Stimulated activated CD8-positive, alpha-beta memory T cell treated with anti-CD3 and anti-CD28 coated beads, Interleukin-4, amount 100 ng/mL, for 48 hours (primary cell): Measurements from ENCODE around the gene ST8SIA5.

Source experiments
- DNase-seq: peaks from one replicate; pipeline ENCODE4 v3.0.0-alpha.2; 2020

The ST8SIA5 gene

DNA sequence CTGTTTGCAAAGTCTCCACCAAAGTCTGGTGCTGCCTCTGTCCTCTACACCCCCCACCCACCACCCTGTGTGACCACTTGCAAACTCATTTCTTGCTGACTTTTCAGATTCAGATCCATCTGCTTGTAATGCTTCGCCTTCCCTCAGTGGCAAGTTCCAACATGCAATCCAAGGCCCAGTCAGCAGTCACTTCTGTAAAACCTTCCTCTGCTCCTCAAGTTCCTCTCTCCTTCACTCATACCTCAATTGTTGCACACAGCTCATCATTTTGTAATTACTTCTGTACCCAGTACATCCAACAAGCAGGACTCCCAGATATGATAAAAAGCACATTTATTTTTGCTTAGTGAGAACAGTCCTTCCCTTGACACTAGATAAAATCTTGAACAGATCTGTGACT lies 93.3 kb downstream of the ST8SIA5 start:
- DNase-seq: no peak

DNA sequence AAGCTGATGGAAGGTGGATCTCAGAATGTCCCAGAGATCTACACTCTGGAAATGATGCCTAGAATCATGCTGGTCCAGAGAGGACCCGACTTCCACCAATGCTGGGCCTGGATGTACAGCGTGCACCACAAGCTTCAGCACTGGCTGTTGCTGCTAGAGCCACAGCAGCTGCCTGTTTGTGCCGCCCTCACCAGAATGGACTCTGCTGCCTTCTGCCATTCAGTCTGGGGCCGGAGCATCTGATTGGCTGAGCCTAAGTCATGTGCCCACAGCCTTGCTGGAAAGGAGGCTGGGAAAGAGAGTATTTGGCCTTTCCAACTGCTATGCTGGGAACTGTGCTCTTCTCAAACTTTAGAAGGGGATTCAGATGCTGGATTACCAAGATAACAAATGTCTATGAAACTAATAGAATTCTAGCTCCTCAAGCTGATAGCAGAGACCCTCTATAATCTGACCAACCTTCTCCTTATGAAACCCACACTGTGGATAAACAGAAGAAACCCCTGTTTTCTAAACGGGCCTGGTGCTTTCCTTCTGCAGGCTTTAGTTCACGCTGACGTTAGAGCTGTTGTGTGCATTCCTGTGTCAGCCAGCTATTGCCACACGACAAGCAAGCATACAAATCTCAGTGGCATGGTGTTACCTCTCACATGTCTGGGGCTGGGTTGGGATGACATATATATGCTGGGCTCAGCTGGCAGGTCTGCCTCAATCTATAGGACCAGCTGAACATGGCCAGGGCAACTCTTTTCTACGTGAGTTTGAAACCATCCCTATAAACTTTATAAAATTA lies 95.7 kb downstream of the ST8SIA5 start:
- DNase-seq: no peak

- no peak for DNase-seq
These were observed 97.4 kb downstream of the ST8SIA5 start for GRCh38 chr18:46659484-46659883.

DNA sequence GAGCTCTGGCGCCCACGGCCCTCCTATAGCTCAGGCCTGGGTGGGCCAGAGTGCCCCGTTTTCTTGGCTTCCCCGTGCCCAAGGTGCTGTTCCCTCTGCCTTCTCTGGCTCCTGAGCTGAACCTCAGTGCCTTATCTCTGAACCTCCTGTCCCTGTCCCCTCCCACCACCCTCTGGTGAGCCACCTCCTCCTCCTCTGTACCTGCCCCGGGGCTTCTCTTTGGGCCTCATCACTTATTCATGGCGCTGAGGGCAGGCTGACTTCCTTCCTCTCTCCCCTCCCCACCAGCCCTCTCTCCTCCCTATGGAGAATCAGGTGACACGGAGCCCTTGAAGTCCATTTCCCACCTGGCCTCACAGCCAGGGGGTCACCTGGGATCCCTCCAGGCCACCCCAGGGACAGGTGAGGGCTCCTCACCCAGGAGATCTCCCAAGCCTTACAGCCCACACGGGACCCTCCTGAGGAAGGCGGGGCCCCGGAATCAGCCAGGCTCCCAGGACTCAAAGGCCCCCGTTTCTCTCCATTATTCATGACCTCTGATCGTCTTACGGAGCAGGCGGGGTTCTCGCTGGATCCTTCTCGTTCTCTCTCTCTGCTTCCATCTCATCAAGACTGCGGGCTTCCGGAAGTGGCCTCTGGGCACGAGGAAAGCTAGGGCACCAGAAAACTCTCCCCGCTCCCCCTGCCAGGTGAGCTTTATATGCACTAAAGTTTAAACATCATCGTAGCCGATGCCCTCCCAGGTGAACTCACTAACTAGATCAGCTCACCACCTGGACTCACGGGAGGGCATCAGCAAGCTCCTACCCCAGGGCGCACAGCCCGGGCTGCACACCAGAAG lies 99.5 kb downstream of the ST8SIA5 start, which contains the start of gene LOXHD1:
TSS of gene LOXHD1 (minus strand) at position 106 of the 841 bp plus-strand sequence. CDS start 187 bp downstream, outside the sequence.
- no peak for DNase-seq

DNA sequence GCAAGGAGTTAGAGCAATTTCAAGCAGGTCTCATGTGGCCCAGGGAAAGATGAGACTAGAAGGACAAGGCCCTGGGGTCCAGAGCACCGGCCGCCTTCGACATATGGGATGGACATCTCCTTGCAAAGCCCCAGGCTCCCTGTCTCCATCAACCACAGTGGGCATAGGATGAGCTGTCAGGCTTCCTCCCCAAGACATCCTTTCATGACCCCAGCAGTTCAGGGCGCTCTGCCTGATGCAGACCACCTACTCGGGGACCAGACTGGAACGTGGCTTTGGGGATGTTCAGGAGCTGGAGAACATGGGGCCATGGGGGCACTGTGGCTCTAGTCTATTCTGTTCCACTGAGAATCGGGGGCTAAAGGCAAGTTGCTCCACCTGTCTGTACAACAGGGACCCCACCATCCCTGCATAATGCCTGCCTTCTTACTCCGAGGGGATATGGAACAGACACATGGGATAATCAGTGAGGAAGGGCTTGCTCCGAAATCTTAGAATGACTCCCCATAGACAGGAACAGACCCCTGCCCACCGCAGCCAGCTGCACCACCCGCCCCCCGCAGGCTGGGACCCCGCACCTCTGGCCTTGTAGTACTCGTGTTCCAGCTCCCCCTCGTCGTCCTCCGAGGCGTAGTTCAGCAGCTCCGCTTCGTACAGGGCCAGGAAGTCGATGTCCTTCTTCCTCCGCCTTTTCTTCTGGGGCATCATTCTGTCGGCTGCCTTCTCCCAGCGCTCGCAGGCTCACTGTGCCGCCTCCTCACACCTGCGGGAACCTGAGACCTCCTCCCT lies 100.3 kb downstream of the ST8SIA5 start:
- no peak for DNase-seq

DNA sequence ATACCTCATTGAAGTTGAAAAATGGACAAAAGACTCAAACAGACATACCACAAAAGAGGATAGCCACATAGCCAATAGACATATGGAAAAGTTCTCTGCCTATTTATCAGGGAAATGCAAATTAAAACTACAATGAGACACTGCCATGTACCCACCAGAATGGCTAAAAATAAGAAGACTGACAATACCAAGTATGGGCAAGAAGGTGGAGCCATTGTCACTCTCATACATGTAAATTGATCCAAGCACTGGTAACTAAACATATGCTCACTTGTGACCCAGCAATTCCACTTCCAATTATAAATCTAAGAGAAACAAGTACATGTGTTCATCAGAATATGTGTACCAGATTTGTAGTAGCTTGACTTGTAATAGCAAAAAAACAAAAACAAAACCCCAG lies 104.5 kb downstream of the ST8SIA5 start:
- no peak for DNase-seq

- no peak for DNase-seq
These were observed 106.2 kb downstream of the ST8SIA5 start for GRCh38 chr18:46650681-46651080.

DNA sequence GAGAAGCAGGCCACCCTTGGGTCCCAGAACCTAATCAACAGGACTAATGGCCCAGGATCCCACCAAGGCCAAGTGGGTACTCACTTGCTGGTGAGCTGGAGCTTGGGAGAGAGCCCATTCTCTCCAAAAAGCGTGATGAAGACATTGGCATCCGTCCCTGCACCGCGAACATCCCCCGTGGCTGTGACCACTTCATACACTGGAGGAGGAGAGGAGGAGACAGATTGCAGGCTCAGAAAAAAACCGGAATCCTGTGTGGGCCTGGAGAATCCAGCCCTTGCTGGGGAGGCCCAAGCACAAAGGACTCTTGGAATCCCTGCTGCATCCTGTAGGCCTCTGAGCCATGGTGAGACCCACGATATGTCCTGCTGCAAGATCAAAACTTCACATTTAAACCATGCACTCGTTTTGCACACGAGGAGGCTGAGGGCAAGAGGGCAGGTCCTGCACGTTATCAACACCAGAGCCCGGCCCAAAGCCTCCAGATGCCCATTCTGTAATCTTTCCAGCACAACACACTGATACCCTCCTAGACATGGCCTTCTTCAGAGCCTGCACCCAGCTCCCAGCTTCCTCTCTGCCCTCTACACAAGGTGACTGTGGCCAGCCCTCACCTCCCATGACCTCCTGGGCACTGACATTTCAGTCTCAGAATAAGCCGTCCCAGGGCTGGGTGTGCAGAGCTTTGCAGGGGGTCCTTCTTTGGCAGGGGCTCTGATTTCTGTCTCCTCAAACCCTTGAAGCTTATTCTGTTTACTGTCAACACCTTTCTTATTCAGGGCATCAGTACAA lies 107.6 kb downstream of the ST8SIA5 start:
- DNase-seq: no peak

GRCh38 chr18:46646468-46646867 lies 110.4 kb downstream of the ST8SIA5 start:
- DNase-seq: no peak

DNA sequence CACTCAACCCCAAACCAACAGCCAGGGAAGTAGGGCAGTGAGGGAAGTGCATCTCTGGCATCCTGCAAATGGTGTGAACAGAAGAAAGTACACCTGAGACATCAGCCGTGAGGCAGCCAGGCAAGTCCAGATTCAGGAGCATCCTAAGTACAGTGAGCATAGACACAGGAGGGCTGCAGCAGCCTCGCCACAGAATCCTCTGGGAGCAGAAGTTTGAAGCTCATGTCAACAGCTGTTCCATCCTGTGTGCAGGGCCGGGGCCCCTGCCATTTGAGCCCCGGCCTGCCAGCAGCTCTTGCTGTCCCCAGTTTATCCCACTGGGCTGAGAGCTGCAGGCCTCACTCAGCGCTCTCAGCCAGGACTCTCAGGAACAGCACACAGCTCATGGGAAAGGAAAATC lies 114.3 kb downstream of the ST8SIA5 start:
- DNase-seq: no peak

- no peak for DNase-seq
These were observed 114.9 kb downstream of the ST8SIA5 start for GRCh38 chr18:46641917-46642316.

DNA sequence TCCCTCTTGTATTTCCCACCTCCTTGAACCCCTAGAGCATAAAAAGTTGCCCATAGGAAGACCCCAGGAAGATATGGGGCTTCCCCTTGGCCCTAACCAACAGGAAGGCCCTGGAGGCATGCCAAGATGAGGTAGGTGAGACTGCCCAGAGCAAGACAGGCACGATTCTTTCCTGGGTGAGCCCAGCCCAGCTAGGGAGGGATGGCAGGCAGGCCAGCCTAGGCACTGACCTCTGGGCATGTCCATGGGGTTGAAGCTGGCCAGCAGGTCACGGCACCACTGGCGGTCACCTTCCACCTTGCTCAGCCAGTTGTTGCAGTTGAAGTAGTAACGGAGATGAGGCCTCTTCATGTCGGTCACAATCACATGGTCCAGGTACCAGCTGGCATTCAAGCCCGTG lies 117.5 kb downstream of the ST8SIA5 start:
- no peak for DNase-seq

- DNase-seq: no peak
These were observed 120.7 kb downstream of the ST8SIA5 start for GRCh38 chr18:46636040-46636630.

- no peak for DNase-seq
These were observed 124.3 kb downstream of the ST8SIA5 start for GRCh38 chr18:46632401-46633071.

DNA sequence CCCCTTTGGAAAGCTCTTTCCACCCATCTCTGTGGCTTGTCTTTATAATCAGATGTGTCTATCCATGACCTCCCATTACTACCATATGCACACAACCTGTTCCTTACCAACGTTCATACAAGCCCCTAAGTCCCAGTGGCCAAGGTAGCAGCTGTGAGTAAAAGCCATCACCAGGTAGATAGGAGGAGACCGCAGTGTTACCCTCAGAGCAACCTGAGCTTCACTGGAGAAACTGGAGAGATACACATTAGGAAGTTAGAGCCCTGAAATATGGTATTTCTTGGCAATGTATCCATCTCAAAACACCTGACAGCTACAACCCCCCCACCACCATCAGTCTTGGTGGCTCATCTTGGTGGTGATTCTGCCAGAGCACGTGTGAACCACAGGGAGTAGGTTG lies 125.9 kb downstream of the ST8SIA5 start:
- DNase-seq: no peak

DNA sequence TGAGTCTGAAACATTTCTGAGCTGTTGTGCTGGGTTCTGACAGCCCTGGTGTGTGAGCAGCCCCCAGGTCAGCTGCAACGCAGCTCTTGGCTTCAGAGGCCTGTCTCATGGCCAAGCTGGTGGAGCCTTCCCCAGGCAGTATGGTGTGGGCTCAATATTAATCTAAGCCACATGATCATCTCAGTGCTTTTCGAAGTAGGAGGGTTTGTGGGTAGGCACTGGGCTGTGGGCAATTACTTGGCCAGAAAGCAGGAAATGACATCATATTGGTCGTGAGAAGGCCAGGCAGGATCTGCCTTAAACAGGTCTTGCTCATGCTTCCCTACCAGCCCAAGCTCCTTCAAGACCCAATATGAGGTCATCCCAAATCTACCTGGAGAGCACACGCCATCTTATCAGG lies 126.7 kb downstream of the ST8SIA5 start:
- DNase-seq: no peak

DNA sequence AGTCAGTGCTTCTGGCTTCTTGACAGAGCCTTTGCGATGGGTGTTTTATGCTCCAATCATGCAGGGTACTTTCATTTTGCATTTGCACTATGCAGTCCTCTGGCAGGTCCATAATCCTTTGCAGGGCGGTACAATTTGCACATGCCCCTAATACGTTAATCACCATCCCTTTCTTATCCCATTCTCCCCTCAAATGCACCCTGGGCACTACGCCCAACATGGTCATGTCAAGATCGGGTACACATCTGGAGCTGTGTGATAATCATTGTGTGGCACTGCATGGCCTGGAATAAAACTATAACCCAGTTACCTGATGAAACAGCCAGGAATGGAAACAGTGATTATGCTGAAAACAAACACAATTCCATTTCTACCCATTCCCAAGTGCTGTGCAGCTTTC lies 127.5 kb downstream of the ST8SIA5 start:
- no peak for DNase-seq

DNA sequence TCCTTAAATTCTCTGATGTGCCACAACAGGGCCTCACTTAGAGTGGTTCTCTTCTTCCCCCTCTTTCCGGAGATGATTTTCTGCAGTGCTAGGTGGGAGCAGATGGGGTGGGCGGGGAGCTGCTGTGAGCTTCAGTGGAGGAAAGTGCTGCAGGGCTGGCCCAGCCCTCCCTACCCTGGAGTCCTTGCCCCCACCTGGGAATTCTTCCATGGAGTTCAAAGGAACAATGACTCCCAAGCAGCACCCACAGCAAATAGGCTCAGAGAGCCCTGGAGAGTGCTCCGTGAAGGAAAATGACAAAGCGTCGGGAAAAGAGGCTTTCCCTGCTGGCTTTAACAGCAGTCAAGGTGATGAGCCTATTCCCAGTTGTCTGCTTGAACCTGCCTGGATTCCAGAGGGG lies 128.6 kb downstream of the ST8SIA5 start:
- no peak for DNase-seq

GRCh38 chr18:46627136-46627535 lies 129.7 kb downstream of the ST8SIA5 start:
- DNase-seq: no peak

GRCh38 chr18:46625069-46625468 lies 131.8 kb downstream of the ST8SIA5 start:
- no peak for DNase-seq

GRCh38 chr18:46624127-46624526 lies 132.7 kb downstream of the ST8SIA5 start:
- no peak for DNase-seq
